NCI-H146 treated with DMSO at 0.1 percent for 48 hours (cell line): ENCODE results near the gene GDNF.
"Not testable (repeated sequence)": the region's sequence is repeated elsewhere in the genome, so short reads cannot be mapped to it uniquely, and the experiment has no call there.

Source experiments
- DNase-seq: peaks from one replicate; lab custom pipeline; 2025; ENCODE audit not compliant: unreplicated experiment; lab: John Stamatoyannopoulos, UW

Gene GDNF

DNA sequence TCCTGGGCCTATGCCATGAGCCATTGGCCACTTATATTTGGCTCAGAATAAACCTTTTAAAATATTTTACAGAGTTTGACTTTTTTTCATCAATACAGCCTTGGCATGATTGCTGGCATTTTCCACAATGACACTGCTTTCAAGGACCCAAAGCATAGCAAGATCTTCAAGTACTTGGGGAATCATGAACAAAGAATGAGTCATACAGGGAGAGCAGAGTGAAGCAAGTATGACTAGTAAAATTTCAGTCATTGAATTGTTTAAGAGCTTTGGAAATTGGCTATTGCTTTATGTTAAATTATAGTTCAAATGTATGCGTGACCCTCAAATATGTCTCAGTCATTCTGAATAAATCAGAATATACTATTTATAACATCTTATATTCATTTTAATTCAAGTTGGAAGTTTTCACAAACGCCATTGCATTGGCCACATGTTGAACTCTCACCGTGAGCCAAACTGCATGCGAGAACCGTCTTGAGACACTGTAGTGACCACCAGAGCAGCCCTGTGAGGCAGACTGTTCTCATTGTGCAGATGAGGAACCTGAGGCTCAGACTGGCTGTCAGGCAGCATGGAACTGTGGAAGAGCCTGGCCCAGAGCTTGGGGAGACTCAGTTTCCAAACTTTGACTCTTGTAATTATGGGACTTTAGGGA lies 52.9 kb downstream of the GDNF start:
- DNase-seq = no peak

DNA sequence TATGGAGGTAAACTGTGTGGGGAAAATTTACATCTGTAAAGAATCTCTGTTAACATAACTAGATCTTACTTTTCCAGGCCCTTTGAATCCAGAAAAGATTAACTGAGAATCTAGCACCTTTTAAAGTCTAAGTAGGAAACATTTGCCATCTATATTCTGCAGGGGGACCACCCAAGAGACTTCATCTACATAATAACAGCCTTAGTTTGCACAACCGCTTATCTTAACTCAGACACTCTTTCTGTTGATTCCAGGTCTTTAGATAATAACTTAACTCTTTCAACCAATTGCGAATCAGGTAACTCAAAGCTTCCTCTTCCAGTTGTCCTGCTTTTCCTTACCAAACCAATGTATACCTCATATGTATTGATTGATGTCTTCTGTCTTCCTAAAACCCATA lies 53.4 kb downstream of the GDNF start:
- DNase-seq = no peak

DNA sequence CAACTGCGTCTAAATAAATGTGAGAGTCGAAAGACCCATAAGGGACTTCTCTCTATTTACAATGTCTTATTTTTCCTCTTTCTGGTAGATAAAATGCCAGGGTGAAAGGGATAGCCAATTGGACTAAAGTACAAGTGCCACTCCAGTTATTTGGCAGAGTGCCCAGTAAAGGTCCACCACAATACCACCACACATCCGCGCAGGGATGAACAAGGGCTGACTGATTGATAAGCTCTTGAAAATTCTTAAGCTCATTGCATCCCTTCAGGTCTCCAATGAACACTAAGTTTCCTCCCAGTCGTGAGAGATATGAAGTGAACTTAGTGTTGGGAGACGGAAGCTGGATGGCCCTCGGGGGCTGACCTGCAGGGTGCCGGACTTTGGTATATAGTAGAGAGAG lies 58.4 kb downstream of the GDNF start:
- not testable (repeated sequence) for DNase-seq

DNA sequence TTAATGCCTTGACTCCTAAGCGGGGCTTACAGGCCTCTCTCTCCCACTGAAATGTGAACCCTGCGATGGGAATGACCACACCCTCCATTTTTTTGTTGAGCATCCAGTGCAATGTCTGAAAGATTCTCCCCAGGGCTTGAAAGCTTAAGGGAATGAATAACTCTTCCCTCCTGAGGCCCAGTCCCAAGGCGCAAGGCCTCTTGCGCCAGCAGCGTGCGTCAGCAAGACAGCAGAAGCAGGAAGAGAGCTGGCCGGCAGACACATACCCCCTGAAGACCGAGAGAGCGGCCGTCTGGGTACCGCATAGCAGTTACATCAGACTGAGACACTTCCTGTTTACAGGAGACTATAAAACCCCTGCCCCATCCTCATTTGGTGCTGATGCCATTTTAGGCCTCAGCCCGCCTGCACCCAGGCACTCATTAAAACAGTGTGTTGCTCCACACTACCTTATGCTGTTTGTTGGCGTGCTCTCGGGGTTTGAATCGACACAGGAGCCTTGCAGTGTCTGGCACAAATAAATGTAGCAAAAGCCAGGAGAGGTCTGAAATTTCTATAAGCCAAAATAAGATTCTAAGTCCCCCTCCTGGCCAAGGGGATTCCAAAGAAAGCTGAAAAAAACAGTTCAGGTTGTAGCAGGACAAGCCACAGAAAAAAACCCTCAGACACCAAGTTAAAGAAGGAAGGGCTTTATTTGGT lies 62.3 kb downstream of the GDNF start:
- no peak for DNase-seq

DNA sequence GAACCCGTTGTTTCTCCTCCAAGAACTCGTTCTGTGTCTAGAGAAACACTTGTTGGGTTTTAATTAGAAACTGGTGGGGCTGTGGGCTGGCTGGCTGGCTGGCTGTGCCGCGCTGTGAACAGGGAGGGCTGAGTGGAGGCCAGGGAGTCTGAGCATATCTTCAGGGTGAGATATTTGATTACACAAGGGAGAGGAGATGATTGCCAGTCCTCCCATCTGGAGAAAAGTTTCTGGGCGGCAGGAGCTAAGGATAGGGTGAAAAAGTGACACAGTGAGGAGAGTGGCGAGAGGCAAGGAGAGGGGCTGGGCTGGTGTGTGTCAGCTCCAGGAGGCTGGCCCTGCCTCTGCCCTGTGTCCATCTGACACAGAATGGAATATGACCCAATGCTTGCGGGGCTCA lies 63.0 kb downstream of the GDNF start:
- DNase-seq = no peak

DNA sequence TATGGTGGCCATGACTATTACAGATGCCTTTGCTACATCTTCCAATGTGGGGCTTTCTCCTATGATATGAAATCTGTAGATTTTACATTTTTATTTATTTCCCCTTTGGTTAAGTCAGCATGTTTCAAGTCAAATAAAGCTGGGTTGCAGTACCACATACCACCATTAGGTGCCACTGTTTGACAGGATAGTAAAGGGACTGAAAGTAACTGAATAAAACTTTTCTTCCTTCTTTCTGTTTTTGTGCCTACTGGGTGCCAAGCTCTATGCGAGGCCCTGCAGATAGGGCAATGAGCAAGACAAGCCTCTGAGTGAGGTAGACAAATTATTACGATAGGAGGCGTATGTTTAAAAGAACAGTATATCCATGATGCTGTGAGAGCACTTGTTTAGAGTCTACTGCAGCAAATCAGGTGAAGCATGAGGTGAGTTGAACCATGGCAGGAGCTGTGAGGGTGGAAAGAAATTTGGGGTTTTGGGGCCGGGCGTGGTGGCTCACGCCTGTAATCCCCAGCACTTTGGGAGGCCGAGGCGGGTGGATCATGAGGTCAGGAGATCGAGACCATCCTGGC lies 64.8 kb downstream of the GDNF start:
- no peak for DNase-seq

DNA sequence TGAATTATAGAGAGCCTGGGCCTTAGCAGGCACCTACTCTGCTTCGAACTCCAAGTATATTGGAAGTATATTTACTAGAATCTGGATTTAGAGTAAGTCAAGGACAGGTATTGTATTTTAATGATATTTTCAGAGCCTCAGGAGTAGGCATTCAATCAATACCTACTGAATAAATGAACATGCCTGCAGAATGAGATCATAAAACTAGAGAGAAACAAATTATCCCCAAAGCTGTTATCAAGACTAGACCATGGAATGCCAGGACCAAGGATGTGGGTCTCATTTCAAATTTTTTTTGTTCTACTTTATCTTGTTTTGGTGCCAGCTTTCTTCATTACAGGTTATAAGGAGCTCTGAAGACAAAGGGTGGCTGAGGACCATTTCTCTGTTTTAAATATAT lies 66.0 kb downstream of the GDNF start:
- no peak for DNase-seq

DNA sequence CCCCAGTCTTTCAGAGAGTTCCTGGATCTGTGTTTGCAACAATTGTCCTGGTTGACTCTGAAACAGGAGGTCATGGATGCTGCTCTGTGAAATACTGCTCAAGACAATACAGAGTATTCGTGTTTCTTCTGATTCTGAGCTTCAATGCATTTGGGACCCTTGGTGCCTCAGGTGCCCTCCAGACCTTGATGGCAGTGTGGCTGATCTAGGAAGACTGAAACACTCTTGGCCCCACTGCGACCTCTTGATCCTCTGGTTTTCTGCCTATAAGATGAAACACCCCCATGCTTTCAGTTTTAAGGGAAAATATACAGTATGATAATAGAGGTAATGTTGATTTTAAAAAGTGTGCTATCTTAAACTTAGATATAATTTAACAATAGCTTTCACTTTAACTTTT lies 67.6 kb downstream of the GDNF start:
- no peak for DNase-seq

DNA sequence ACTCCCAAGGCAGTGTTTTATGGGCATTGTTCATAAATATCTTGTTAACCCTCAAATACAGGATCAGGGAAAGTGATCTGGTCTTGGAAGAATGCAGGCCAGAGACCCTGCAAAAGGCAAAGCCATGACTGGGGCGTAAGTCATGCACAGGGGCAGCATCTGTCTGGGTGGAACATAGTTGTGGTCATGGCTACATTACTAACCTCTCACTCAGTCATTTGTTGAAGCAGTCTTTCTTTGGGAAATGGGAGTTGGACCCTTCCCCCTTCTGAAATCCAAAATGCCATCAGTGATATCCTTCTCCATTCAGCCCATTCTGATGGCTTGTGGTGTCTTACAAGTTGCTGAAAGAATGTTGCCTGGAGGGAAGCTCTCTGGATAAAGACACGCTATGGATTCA lies 68.1 kb downstream of the GDNF start:
- DNase-seq = no peak

DNA sequence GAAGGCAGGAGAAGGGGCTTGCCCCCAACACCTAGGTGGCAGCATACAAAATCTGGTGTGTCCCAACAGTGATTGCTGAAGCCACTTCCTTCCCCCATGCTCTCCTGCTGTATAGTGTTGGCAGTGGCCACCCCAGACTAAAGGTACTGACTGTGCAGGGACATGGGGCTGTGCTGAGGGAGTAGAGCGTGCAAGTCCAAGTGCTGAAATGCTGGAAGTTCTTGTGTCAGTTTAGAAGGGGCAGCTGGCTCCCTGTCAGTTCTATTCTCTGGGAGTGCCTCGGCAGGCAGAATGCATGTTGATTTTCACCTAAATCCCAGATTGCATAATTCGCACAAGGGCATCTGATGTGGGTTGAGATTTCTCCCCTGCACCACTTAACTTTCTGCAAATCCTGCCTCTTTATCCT lies 68.6 kb downstream of the GDNF start:
- no peak for DNase-seq

DNA sequence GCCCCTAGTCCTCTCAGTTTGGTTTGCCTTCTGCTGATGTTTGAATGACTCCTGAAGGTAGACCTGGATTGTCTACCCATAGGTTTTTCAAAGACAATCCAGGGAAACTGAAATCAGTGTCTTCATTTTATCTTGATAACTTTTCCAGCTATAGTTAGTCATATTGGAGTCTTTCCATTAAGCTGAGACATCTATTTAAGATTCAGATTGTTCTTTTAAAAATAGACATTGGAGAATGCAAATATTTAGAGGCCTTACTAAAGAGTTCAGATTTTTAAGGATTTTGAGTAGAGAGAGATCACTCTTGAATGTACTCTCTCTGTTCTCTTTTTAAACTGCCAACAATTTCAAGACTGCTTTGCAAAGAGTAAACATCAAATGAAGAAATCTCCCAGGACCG lies 69.1 kb downstream of the GDNF start:
- DNase-seq = no peak

DNA sequence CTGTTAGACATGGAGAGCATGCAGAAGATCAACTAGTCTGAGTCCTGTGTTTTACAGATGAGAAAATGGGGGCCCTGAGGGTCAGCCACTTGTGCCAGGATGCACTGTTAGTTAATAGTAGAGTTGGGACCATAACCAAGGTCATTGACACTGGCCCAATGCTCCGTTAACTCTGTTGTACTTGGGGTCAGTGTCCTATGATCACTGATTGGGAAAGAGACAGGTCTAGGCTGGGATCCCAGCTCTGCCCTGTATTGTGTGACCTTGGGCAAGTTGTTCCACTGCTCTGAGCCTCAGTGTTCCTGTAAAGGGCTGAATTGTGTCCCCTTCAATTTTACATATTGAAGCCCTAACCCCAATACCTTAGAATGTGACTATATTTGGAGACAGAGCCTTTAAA lies 70.0 kb downstream of the GDNF start:
- no peak for DNase-seq

DNA sequence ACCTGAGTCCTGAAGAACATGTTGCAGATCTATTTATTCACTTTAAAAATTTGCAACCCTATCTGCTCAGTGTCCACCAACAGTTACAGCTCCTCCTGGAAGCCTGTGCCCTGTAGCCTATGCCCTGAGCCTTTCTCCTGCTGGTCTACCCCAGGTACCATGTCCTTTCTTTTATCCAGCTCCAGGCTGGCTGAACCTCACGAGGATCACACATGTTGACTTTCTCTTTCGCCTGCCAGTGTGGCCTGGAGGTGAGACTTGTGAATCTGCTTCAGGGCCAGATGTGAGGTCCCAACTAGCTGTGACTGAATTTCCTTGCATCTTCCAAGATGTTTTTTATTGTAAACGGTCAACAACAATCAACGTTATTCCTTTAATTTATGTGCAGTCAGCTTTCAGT lies 70.7 kb downstream of the GDNF start:
- DNase-seq = no peak

DNA sequence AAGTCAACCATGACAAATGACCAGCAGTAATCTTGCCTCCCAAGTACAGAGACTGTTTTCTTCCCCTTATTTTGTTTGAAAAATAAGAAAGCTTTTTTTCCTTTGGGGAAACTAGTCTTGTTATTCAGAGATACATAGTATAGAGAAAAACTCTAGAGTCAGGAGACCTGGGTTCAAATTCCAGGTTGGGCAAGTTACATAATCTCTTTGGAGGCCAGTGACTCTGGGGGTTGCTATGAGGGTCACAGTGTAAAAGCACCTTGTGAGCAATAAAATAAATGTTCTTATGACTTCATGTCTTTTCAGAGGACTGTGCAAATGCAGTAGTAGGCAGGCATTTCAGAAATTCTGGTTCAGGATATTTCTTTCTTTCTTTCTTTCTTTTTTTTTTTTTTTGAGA lies 71.5 kb downstream of the GDNF start:
- DNase-seq = no peak

DNA sequence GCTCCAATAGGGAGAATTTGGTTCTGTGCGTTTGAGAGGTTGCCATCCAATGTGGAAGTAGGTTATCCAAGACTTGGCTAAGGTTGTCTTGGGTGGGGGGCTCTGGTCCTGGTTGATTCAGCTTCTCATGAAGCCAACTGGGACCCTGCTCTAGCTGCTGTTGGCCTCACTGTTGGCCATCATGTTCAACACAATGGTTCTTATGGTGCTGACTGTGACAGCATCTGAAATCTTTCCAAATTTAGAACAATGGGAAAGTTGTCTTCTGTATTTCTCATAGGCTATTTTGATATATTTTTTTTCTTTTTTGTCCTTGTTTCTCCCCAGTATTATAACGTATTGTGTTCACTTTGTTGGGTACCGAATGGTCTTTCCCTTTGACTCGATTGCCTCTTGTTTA lies 71.9 kb downstream of the GDNF start:
- no peak for DNase-seq

DNA sequence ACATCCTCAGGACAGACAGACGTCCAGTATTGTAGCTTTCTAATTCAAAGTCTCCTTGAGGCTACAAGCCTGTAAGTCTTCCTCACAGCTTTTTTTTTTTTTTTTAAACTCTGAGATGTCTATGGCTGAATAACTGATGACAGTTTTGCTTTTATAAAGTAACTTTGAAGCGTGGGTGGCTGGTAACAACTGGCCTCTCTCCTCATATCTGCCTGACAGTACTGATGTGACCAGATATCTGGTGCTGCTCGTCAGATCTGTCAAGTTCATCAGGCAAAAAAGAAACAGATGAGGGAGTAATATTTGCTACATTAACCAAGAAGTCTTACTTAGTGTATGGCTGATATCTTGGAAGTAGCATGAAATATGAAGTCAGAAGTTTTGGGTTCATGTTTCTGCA lies 72.6 kb downstream of the GDNF start:
- DNase-seq = no peak
